Activated T-helper 2 cell treated with anti-CD3 and anti-CD28 coated beads, Interferon-gamma antibody, Interleukin-2, Interleukin-4, amounts not matched to agents 10 μg/mL and 5 μg/mL and 100 μg/mL, durations not matched to agents 14 hours and 24 hours and 36 hours (primary cell): ENCODE results near the gene PPFIBP1. TPM values are rescaled to one million over a fixed set of nuclear protein-coding genes. Genes with fewer than 3 reads are reported as not detected.

Source experiments
- DNase-seq: peaks from one replicate; pipeline ENCODE4 v3.0.0; 2021; ENCODE audit warnings: low spot score
- H3K27ac Mint-ChIP-seq: one replicate; pipeline ENCODE4 v1.8.0; 2021; ENCODE audit warnings: mixed read lengths
- H3K27me3 Mint-ChIP-seq: one replicate; pipeline ENCODE4 v1.8.0; 2021; ENCODE audit warnings: low read depth, mixed read lengths
- H3K36me3 Mint-ChIP-seq: one replicate; pipeline ENCODE4 v1.8.0; 2021; ENCODE audit warnings: low read depth, mixed read lengths
- H3K4me1 Mint-ChIP-seq: one replicate; pipeline ENCODE4 v1.8.0; 2021; ENCODE audit warnings: low read depth, mixed read lengths
- H3K4me3 Mint-ChIP-seq: one replicate; pipeline ENCODE4 v1.8.0; 2021; ENCODE audit warnings: low read depth, mild to moderate bottlenecking, moderate library complexity, mixed read lengths
- H3K9me3 Mint-ChIP-seq: one replicate; pipeline ENCODE4 v1.8.0; 2021; ENCODE audit warnings: mixed read lengths
- intact Hi-C: fragments of 100-400 bp; cut with micrococcal nuclease; formaldehyde crosslinking; loops from one replicate; pipeline ENCODE4 v1.15.1; 2023
- total RNA-seq: library from RNA; stranded (reverse); gene quantifications from 2 replicates; pipeline ENCODE4 v1.2.3, GENCODE V29; 2022

Gene PPFIBP1
- 73.3 and 74.1 TPM in 2 replicates for total RNA-seq

- H3K27ac Mint-ChIP-seq = peak within 1 kb of the TSS; percentile 89
These were observed at the start of gene PPFIBP1 for GRCh38 chr12:27523642-27524493. Gene PPFIBP1 (plus strand): TSS chr12:27524206. CDS start chr12:27633397, 109,191 bp downstream.

DNA sequence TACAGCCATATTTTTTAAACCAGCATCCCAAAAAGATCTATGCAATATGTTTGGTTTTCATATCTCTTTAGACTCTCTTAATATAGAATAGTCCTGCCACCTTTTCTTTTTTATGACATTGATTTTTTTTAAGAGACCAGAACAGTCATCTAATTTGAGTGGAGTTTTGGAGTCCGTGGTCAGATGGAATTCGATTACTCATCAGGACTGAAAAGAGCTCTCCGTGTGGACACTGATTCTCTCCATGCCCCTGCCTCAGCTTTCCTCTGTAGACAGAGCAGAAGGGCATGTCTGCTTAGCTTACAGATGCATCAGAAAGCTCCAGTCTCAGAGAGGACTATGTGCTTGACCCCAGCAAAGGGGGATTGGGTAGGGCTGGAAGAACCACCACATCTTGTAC is 49.7 kb upstream of the PPFIBP1 start:
- DNase-seq = no peak
- intact Hi-C loops = no loop called here
- Mint-ChIP-seq H3K9me3 (peaks cover 40% of the 10 kb centered on the region), H3K27me3 (peaks cover 5% of the 10 kb centered on the region), H3K4me1 (peaks cover 20% of the 10 kb centered on the region), H3K36me3 (peaks cover 34% of the 10 kb centered on the region), H3K4me3 (no peak overlapping the region), H3K27ac (no peak overlapping the region)

More at GRCh38 chr12:27523642-27524493, at the start of gene PPFIBP1:
- H3K36me3 Mint-ChIP-seq = peaks cover 13% of the 10 kb centered on the region
- intact Hi-C loops = loop anchor here (1.0 to 5.0 kb wide), 5 partner anchors 10 to 87 kb away; no protein-coding TSS in a partner anchor
- H3K27me3 Mint-ChIP-seq = peaks cover 55% of the 10 kb centered on the region
- H3K4me3 Mint-ChIP-seq = peak within 1 kb of the TSS; percentile 83
- peak; percentile 80 for DNase-seq
- H3K9me3 Mint-ChIP-seq = no peaks in the 10 kb centered on the region
- H3K4me1 Mint-ChIP-seq = peaks cover 20% of the 10 kb centered on the region

DNA sequence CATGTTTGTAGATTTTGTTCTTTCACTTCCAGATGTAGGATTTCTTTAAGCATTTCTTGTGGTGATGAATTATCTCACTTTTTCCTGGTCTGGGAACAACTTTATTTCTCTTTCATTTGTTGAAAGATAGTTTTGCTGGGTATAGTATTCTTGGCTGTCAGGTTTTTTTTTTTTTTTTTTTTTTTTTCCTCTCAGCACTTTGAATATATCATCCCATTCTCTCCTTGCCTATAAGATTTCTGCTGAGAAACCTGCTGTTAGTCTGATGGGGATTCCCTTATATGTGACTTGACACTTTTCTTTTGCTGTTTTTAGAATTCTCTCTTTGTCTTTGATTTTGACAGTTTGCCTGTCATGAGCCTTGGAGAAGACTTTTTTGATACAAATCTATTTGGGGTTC is 47.0 kb upstream of the PPFIBP1 start:
- Mint-ChIP-seq H3K27ac (no peak overlapping the region), H3K9me3 (peaks cover 50% of the 10 kb centered on the region), H3K27me3 (peaks cover 1% of the 10 kb centered on the region), H3K4me1 (peaks cover 12% of the 10 kb centered on the region), H3K4me3 (no peak overlapping the region), H3K36me3 (peaks cover 48% of the 10 kb centered on the region)
- DNase-seq = no peak
- intact Hi-C loops = no loop called here

DNA sequence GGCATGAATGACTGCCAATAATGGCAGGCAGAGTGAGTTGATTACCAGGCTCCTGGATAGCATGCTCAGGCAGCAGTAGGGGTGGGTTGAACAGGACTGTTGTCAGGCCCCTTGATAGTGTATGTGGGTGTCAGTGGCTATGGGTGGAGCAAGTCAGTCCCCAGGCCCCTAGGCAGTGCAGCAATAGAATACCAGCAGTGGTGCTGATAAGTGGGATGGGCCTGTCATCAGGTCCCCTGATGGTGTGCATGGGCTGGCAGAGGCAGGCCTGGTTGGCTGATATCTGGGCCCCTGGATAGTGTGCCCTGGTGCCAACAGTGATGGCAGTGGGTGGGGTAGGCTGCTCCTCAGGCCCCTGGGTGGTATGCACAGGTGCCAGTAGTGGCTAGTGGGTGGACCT is 45.1 kb upstream of the PPFIBP1 start:
- H3K4me1 Mint-ChIP-seq = no peaks in the 10 kb centered on the region
- intact Hi-C loops = no loop called here
- no peak overlapping the region for H3K27ac Mint-ChIP-seq
- peaks cover 47% of the 10 kb centered on the region for H3K9me3 Mint-ChIP-seq
- no peak overlapping the region for H3K4me3 Mint-ChIP-seq
- no peak for DNase-seq
- H3K27me3 Mint-ChIP-seq = peaks cover 1% of the 10 kb centered on the region
- H3K36me3 Mint-ChIP-seq = peaks cover 48% of the 10 kb centered on the region

GRCh38 chr12:27480016-27480415 is 44.0 kb upstream of the PPFIBP1 start:
- no peaks in the 10 kb centered on the region for H3K4me1 Mint-ChIP-seq
- no peak overlapping the region for H3K4me3 Mint-ChIP-seq
- peaks cover 42% of the 10 kb centered on the region for H3K9me3 Mint-ChIP-seq
- intact Hi-C loops = no loop called here
- DNase-seq = no peak
- H3K27ac Mint-ChIP-seq = no peak overlapping the region
- H3K36me3 Mint-ChIP-seq = peaks cover 42% of the 10 kb centered on the region
- H3K27me3 Mint-ChIP-seq = peaks cover 3% of the 10 kb centered on the region

DNA sequence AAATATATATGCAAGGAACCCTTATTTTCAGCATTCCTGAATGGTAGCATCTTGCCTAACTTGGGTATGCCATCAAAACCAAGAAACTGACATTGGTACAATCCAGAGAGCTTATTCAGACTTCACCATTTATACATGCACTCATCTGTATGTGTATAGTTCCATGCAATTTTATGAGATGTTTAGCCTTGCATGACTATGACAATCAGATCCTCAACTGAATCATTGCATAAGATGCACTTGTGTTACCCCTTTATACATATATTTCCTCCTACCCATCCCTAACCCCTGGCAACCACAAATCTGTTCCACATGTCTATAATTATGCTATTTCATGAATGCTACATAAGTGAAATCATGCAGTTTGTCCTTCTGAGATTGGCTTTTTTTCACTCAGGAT is 37.0 kb upstream of the PPFIBP1 start:
- Mint-ChIP-seq H3K9me3 (peaks cover 23% of the 10 kb centered on the region), H3K27me3 (peaks cover 13% of the 10 kb centered on the region), H3K4me3 (no peak overlapping the region), H3K4me1 (peaks cover 4% of the 10 kb centered on the region), H3K36me3 (peaks cover 11% of the 10 kb centered on the region), H3K27ac (no peak overlapping the region)
- intact Hi-C loops = no loop called here
- no peak for DNase-seq

- Mint-ChIP-seq H3K36me3 (peaks cover 11% of the 10 kb centered on the region), H3K9me3 (peaks cover 23% of the 10 kb centered on the region), H3K4me3 (no peak overlapping the region), H3K4me1 (peaks cover 4% of the 10 kb centered on the region), H3K27ac (no peak overlapping the region), H3K27me3 (peaks cover 20% of the 10 kb centered on the region)
- no peak for DNase-seq
- intact Hi-C loops = no loop called here
These were observed 35.5 kb upstream of the PPFIBP1 start for GRCh38 chr12:27488479-27488878.

- Mint-ChIP-seq H3K9me3 (peaks cover 18% of the 10 kb centered on the region), H3K4me3 (no peak overlapping the region), H3K4me1 (peaks cover 10% of the 10 kb centered on the region), H3K36me3 (peaks cover 12% of the 10 kb centered on the region), H3K27me3 (peaks cover 24% of the 10 kb centered on the region), H3K27ac (no peak overlapping the region)
- no peak for DNase-seq
- intact Hi-C loops = no loop called here
These were observed 32.8 kb upstream of the PPFIBP1 start for GRCh38 chr12:27491226-27491625.

DNA sequence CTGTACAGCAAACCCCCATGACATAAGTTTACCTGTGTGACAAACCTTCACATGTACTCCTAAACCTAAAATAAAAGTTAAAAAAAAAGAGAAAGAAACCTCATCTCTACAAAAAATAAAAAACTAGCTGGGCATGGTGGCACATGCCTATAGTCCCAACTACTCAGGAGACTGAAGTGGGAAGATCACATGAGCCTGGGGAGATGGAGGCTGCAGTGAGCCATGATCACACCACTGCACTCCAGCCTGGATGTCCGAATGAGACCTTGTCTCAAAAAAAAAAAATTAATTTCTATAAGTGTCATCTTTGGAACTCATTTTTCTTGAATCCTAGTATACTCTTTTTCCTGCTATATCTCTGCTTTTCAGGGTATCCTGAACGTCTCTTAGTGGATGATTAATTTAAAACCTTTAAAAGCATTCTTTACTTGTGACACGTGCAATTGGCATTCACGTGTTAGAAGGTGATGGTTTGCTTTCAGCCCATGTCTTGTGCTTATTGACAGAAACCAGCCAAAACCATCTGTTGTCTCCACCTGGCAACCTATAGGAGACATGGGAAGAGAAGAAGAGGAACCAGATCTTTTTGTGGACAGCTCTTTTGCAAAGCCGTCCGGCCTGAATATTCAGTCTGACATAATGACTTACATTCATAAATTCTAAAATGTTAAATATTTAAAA is 30.6 kb upstream of the PPFIBP1 start:
- H3K36me3 Mint-ChIP-seq = peaks cover 26% of the 10 kb centered on the region
- no peak overlapping the region for H3K27ac Mint-ChIP-seq
- intact Hi-C loops = no loop called here
- H3K27me3 Mint-ChIP-seq = peaks cover 24% of the 10 kb centered on the region
- H3K4me1 Mint-ChIP-seq = peaks cover 28% of the 10 kb centered on the region
- DNase-seq = no peak
- H3K4me3 Mint-ChIP-seq = no peak overlapping the region
- H3K9me3 Mint-ChIP-seq = peaks cover 18% of the 10 kb centered on the region

- DNase-seq = no peak
- Mint-ChIP-seq H3K27me3 (peaks cover 14% of the 10 kb centered on the region), H3K27ac (peak overlapping the region; percentile 90), H3K4me1 (peaks cover 54% of the 10 kb centered on the region), H3K4me3 (peak overlapping the region; percentile 15), H3K36me3 (peaks cover 40% of the 10 kb centered on the region), H3K9me3 (peaks cover 22% of the 10 kb centered on the region)
- intact Hi-C loops = no loop called here
These were observed 26.6 kb upstream of the PPFIBP1 start for GRCh38 chr12:27497446-27497845.

GRCh38 chr12:27498149-27498548 is 25.9 kb upstream of the PPFIBP1 start:
- Mint-ChIP-seq H3K4me3 (peak overlapping the region; percentile 15), H3K36me3 (peaks cover 44% of the 10 kb centered on the region), H3K4me1 (peaks cover 60% of the 10 kb centered on the region), H3K27ac (peak overlapping the region; percentile 90), H3K27me3 (peaks cover 10% of the 10 kb centered on the region), H3K9me3 (peaks cover 27% of the 10 kb centered on the region)
- DNase-seq = peak; percentile 21
- intact Hi-C loops = loop anchor here (1.0 to 2.0 kb wide), 5 partner anchors 25 to 324 kb away; partner anchors contain the start of gene PPFIBP1

DNA sequence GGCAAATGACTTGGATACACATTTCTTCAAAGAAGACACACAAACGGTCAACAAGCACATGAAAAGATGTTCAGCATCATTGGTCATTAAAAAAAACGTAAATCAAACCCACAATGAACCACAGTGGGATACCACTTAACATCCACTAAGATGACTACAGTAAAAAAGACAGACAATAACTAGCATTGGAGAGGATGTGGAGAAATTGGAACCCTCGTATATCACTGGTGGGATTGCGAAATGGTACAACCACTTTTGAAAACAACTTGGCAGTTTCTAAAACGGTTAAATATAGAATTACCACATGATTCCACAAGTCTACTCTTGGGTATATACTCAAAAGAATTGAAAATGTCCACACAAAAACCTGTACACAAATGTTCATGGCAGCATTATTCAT is 25.2 kb upstream of the PPFIBP1 start:
- Mint-ChIP-seq H3K4me3 (no peak overlapping the region), H3K27me3 (peaks cover 8% of the 10 kb centered on the region), H3K36me3 (peaks cover 45% of the 10 kb centered on the region), H3K9me3 (peaks cover 28% of the 10 kb centered on the region), H3K27ac (peak overlapping the region; percentile 90), H3K4me1 (peaks cover 60% of the 10 kb centered on the region)
- no peak for DNase-seq
- intact Hi-C loops = loop anchor here (1.0 to 2.0 kb wide), 5 partner anchors 26 to 324 kb away; partner anchors contain the start of gene PPFIBP1

DNA sequence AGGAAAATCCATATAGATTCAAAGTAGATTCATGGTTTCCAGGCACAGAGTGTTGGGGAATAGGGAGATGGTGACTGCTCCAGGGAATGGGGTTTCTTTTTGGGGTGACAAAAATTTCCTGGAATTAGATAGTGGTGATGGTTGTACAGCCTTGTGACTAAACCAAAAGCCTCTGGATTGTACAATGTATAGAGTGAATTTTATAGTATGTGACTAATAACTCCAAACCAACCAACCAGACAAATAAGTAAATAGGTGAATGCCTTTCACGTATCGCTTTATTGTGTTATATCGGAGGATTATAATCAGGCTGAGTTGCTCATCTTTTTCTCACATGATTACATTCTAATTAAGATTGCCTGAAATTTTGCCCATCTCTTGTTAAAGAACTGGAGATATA is 24.6 kb upstream of the PPFIBP1 start:
- Mint-ChIP-seq H3K36me3 (peaks cover 48% of the 10 kb centered on the region), H3K27me3 (peaks cover 10% of the 10 kb centered on the region), H3K27ac (no peak overlapping the region), H3K4me3 (no peak overlapping the region), H3K9me3 (peaks cover 34% of the 10 kb centered on the region), H3K4me1 (peaks cover 62% of the 10 kb centered on the region)
- intact Hi-C loops = loop anchor here (2.0 kb wide), 1 partner anchor 27 kb away; no protein-coding TSS in a partner anchor
- DNase-seq = no peak
